ENCODE measurements around the gene ROBO1.

Gene ROBO1

DNA sequence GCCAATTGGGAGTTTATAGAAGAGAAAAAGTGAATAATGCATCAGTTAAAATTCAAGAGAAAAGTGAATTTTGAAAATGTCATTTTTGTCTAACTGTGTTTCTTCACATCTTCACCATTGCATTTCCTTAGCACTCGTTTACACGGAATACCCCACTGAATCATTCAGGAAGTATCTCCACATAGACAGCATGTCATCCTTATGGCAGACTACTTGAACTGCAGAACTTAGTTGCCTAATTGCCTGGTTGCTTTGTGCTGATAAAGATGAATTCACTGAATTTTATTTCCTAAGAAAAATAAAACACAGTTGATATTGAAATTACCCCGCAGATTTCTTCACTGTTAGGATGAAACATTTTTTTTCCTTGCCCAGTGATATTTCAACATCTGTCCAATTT, 627.1 kb downstream of the ROBO1 start:
- in situ Hi-C loops (cut with MboI; ENCODE audit: low sequenced_read_pairs), result no loop called here
- H3K36me3 ChIP-seq (replicated peaks), result no peaks in the 10 kb centered on the region
- no peaks in the 10 kb centered on the region for H3K27me3 ChIP-seq (ENCODE audit: low read depth)
- H3K4me3 ChIP-seq, result no peak overlapping the region
- H3K4me1 ChIP-seq, result no peaks in the 10 kb centered on the region
- no peaks in the 10 kb centered on the region for H3K9me3 ChIP-seq
- no peak for DNase-seq (ENCODE audit: low spot score in 2 of 2)

DNA sequence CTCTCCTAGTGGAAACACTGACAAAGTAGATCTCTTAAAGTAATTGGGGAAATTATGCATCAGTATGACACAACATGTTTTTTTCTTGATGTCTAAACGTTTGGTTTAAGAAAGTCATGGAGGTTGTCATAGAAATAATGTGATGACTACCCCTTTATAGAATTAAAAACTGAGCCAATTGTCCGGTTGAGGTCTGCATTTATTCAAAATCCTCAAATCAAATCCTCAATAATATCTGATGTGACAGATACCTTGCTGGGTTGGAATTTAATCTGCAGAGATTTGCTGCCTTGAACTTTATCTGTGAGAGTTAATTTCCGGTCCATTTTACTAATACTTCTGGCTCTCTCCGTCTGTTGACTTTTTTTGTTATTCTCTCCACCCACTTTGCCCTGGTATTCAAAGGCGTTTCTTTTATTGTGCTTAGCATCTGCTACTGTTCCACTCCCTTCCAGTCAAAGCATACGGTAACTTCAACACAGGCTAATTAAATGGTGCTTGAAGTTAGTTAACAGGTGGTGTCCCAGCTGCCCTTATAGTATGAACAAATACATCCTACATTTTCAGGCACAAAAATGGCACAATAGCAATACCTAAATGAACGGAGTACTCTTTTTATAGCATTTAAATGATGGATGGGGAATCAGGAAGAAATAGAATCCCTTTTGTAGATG, 628.3 kb downstream of the ROBO1 start:
- Histone ChIP-seq H3K4me1 (no peaks in the 10 kb centered on the region), H3K9me3 (no peaks in the 10 kb centered on the region), H3K27me3 (ENCODE audit: low read depth) (no peaks in the 10 kb centered on the region), H3K4me3 (no peak overlapping the region), H3K36me3 (replicated peaks) (no peaks in the 10 kb centered on the region)
- in situ Hi-C loops (cut with MboI; ENCODE audit: low sequenced_read_pairs), result no loop called here
- DNase-seq (ENCODE audit: low spot score in 2 of 2), result no peak

DNA sequence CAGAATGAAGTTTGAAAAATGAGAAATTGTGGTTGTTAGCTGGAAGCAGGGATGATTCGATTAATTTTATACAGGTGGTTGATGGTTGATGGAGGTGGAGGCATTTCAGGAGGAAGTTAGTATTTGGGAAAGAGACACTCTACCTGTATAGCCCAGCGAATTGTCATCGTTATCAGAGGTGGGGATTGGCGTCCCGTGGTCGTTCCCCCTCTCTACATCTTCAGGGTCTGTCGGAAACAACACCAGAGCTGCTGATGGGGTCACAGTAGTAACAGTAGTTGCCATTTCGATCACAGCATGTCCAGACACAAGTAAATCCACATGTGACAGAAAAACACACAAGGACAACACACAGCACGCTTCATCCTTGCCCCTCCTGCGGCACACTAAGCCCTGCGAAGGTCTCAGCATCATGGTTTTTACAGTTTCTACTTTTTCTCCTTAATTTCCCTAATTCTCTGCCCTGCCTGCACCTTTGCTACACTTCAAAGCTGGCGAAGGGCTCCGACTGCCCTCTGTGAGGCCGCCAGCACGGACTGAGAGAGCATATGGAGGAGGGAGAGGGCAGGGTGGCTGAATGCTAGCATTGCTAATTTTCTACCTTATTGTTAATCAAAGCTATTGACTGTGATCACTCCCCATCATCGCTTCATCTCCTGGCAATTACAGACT, 642.3 kb downstream of the ROBO1 start:
- Histone ChIP-seq H3K9me3 (no peaks in the 10 kb centered on the region), H3K4me3 (no peak overlapping the region), H3K27me3 (ENCODE audit: low read depth) (no peaks in the 10 kb centered on the region), H3K36me3 (replicated peaks) (no peaks in the 10 kb centered on the region), H3K4me1 (no peaks in the 10 kb centered on the region)
- no peak for DNase-seq (ENCODE audit: low spot score in 2 of 2)
- in situ Hi-C loops (cut with MboI; ENCODE audit: low sequenced_read_pairs), result no loop called here

- Histone ChIP-seq H3K4me3 (no peak overlapping the region), H3K9me3 (no peaks in the 10 kb centered on the region), H3K4me1 (peaks cover 12% of the 10 kb centered on the region), H3K27me3 (ENCODE audit: low read depth) (no peaks in the 10 kb centered on the region), H3K36me3 (replicated peaks) (no peaks in the 10 kb centered on the region)
- DNase-seq (ENCODE audit: low spot score in 2 of 2), result no peak
- in situ Hi-C loops (cut with MboI; ENCODE audit: low sequenced_read_pairs), result no loop called here
Observed at GRCh38 chr3:79115458-79115857, 652.3 kb downstream of the ROBO1 start.

DNA sequence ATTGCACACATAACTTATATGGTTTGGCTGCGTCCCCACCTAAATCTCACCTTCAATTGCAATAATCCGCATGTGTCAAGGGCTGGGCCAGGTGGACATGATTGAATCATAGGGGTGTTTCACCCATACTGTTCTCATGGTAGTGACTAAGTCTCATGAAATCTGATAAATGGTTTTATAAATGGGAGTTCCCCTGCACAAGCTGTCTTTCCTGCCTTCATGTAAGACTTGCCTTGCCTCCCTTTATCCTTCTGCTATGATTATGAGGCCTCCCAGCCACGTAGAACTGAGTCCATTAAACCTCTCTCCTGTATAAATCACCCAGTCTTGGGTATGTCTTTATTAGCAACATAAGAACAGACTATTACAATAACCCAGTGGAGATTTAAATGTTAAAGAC, 653.9 kb downstream of the ROBO1 start:
- in situ Hi-C loops (cut with MboI; ENCODE audit: low sequenced_read_pairs), result no loop called here
- H3K9me3 ChIP-seq, result no peaks in the 10 kb centered on the region
- H3K27me3 ChIP-seq (ENCODE audit: low read depth), result no peaks in the 10 kb centered on the region
- peaks cover 22% of the 10 kb centered on the region for H3K4me1 ChIP-seq
- H3K4me3 ChIP-seq, result no peak overlapping the region
- peak; percentile 20 to 62 for DNase-seq (ENCODE audit: low spot score in 2 of 2)
- no peaks in the 10 kb centered on the region for H3K36me3 ChIP-seq (replicated peaks)

- H3K9me3 ChIP-seq, result no peaks in the 10 kb centered on the region
- H3K4me3 ChIP-seq, result no peak overlapping the region
- H3K4me1 ChIP-seq, result peaks cover 38% of the 10 kb centered on the region
- in situ Hi-C loops (cut with MboI; ENCODE audit: low sequenced_read_pairs), result no loop called here
- no peak for DNase-seq (ENCODE audit: low spot score in 2 of 2)
- no peaks in the 10 kb centered on the region for H3K36me3 ChIP-seq (replicated peaks)
- no peaks in the 10 kb centered on the region for H3K27me3 ChIP-seq (ENCODE audit: low read depth)
Observed at GRCh38 chr3:79111375-79112052, 656.3 kb downstream of the ROBO1 start.

DNA sequence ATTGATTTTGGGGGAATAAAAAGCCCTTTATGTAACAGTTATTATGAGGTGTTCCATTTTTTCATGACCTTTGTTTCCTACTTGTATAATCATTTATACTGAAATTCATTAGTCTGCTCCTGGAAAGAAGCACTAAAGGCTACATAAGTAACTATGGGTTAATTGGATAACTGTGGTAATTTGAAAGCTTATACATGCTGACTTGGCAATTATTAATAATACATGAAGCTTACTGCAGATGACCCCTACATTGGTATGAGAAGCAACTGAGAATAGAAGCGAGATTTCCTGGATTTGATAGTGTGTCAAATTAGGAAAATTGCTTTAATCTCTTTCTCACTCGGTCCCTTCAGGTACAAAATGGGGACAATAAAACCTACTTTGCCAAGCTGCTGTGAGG, 658.0 kb downstream of the ROBO1 start:
- in situ Hi-C loops (cut with MboI; ENCODE audit: low sequenced_read_pairs), result no loop called here
- H3K9me3 ChIP-seq, result no peaks in the 10 kb centered on the region
- H3K36me3 ChIP-seq (replicated peaks), result no peaks in the 10 kb centered on the region
- H3K27me3 ChIP-seq (ENCODE audit: low read depth), result no peaks in the 10 kb centered on the region
- no peak for DNase-seq (ENCODE audit: low spot score in 2 of 2)
- no peak overlapping the region for H3K4me3 ChIP-seq
- H3K4me1 ChIP-seq, result peaks cover 44% of the 10 kb centered on the region

GRCh38 chr3:79103307-79103706, 664.5 kb downstream of the ROBO1 start:
- H3K9me3 ChIP-seq, result no peaks in the 10 kb centered on the region
- H3K27me3 ChIP-seq (ENCODE audit: low read depth), result no peaks in the 10 kb centered on the region
- H3K4me3 ChIP-seq, result no peak overlapping the region
- H3K4me1 ChIP-seq, result peaks cover 21% of the 10 kb centered on the region
- no peak for DNase-seq (ENCODE audit: low spot score in 2 of 2)
- in situ Hi-C loops (cut with MboI; ENCODE audit: low sequenced_read_pairs), result no loop called here
- no peaks in the 10 kb centered on the region for H3K36me3 ChIP-seq (replicated peaks)

DNA sequence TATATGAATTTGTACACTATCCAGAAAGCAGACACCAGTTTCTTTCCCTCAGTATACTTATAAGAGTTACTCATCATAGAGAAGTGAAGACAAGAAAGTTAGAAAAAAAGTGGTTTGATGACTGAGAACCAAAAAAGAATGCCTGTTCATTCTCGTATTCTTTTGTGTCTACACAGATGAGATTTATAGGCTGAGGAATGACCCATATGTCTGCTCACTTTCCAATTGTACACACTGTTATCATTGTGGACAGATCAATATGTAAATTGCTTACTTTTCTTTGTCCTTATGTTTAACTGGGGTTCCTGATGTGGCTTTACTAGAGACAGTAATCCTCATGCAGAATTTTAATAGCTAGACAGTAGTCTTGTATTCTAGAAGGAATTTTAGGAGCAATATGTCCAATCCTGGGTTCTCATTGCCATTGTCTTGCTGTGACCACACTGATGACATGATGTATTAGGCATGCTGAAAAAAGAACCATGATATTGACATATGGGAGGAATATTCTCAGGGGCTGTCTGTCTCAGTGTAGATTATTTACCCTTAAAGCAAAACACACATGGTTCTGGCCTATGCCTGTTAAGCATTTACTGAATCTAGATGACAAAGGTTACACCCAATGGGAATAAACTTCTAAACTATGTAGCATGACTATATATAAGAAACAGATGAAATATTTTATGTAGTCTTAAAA, 669.7 kb downstream of the ROBO1 start:
- H3K4me3 ChIP-seq, result no peak overlapping the region
- no peaks in the 10 kb centered on the region; the same call in 1 of the 2 replicates for H3K9me3 ChIP-seq
- peak in 1 of 2 experiments; percentile 62 for DNase-seq (ENCODE audit: low spot score in 2 of 2)
- H3K36me3 ChIP-seq (replicated peaks), result no peaks in the 10 kb centered on the region
- in situ Hi-C loops (cut with MboI; ENCODE audit: low sequenced_read_pairs), result loop anchor here (25.0 kb wide), 1 partner anchor 264 kb away; no protein-coding TSS in a partner anchor
- no peaks in the 10 kb centered on the region for H3K27me3 ChIP-seq (ENCODE audit: low read depth)
- peaks cover 9% of the 10 kb centered on the region; the same call in 1 of the 2 replicates for H3K4me1 ChIP-seq

GRCh38 chr3:79094654-79095053, 673.1 kb downstream of the ROBO1 start:
- Histone ChIP-seq H3K4me1 (0 out of 2 replicates have a peak, but pooled peaks cover 9% of the 10 kb centered on the region), H3K4me3 (no peak overlapping the region), H3K27me3 (ENCODE audit: low read depth) (no peaks in the 10 kb centered on the region), H3K9me3 (no peaks in the 10 kb centered on the region; the same call in 1 of the 2 replicates), H3K36me3 (replicated peaks) (no peaks in the 10 kb centered on the region)
- DNase-seq (ENCODE audit: low spot score in 2 of 2), result no peak
- in situ Hi-C loops (cut with MboI; ENCODE audit: low sequenced_read_pairs), result loop anchor here (25.0 kb wide), 1 partner anchor 268 kb away; no protein-coding TSS in a partner anchor

DNA sequence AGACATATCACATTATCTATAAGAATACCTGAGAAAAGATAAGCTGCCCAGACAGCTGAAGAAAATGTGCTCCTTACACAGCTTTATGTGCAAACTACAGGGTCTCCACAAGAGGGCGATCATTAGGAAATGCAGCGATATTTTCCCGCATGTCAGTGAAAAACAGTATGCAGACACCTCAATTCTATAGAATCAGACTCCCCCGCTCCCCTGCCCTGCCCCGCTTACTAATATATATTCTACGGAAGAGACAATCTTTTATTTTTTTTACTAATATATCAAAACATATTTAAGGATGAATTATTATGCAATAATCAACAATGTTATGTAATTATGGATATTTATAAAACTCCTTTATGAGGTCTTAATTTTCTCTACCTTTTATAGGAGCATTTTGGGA, 681.3 kb downstream of the ROBO1 start:
- Histone ChIP-seq H3K4me1 (0 out of 2 replicates have a peak, but pooled peaks cover 3% of the 10 kb centered on the region), H3K27me3 (ENCODE audit: low read depth) (no peaks in the 10 kb centered on the region), H3K9me3 (no peaks in the 10 kb centered on the region), H3K36me3 (replicated peaks) (no peaks in the 10 kb centered on the region), H3K4me3 (no peak overlapping the region)
- peak; percentile 77 to 79 for DNase-seq (ENCODE audit: low spot score in 2 of 2)
- in situ Hi-C loops (cut with MboI; ENCODE audit: low sequenced_read_pairs), result loop anchor here (25.0 kb wide), 1 partner anchor 276 kb away; no protein-coding TSS in a partner anchor

DNA sequence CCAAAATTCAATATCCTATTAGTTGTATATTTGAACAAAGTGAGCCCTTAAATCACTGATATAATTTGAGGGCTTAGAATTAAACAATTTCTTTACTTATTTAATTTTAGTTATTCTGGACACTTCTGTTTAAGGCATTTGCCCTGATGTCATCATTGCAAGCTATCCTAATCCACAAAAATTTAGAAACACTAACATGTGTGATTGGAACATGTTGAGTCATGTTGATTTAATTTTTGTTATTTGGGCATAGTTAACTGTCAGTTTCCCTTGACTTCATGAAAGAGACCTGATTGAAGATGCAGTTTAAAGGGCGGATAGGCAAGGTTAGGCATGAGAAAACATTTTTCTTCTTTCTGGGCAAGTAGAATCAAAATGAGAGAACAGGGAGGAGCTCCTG, 682.6 kb downstream of the ROBO1 start:
- Histone ChIP-seq H3K36me3 (replicated peaks) (no peaks in the 10 kb centered on the region), H3K4me3 (no peak overlapping the region), H3K4me1 (0 out of 2 replicates have a peak, but pooled peaks cover 3% of the 10 kb centered on the region), H3K27me3 (ENCODE audit: low read depth) (no peaks in the 10 kb centered on the region), H3K9me3 (no peaks in the 10 kb centered on the region)
- DNase-seq (ENCODE audit: low spot score in 2 of 2), result no peak
- in situ Hi-C loops (cut with MboI; ENCODE audit: low sequenced_read_pairs), result loop anchor here (25.0 kb wide), 1 partner anchor 277 kb away; no protein-coding TSS in a partner anchor

DNA sequence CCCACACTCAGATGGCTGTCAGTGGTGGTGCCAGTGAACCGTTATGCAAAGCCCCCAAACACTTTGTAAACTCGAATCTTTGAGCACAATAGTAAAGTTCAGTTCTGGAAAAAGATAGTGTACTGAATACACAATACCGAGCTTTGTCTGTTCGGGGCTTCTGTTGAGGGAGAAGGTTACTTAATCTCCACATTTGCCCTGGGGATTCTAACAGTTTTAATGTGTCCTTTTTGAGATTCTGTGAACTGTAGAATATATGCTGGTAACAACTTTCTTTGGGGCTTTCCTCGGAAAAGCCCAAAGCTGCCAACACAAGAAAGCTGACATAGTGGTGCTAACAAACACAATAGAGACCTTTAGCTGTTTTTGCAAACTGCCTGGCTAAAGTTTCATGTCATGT, 686.5 kb downstream of the ROBO1 start:
- Histone ChIP-seq H3K9me3 (no peaks in the 10 kb centered on the region), H3K4me1 (no peaks in the 10 kb centered on the region), H3K4me3 (no peak overlapping the region), H3K36me3 (replicated peaks) (no peaks in the 10 kb centered on the region), H3K27me3 (ENCODE audit: low read depth) (no peaks in the 10 kb centered on the region)
- in situ Hi-C loops (cut with MboI; ENCODE audit: low sequenced_read_pairs), result loop anchor here (25.0 kb wide), 1 partner anchor 281 kb away; no protein-coding TSS in a partner anchor
- no peak for DNase-seq (ENCODE audit: low spot score in 2 of 2)

Data from HAP-1 (cell line).